HG02759 (cell line): ENCODE results near the gene SLC6A17.

ENCODE experiments used
- ATAC-seq: cut with Tn5 transposase; IDR thresholded peaks from one replicate; pipeline ENCODE4 v1.9.1; 2021; ENCODE audit warnings: mild to moderate bottlenecking, moderate library complexity; ENCODE audit not compliant: unreplicated experiment

SLC6A17 gene

DNA sequence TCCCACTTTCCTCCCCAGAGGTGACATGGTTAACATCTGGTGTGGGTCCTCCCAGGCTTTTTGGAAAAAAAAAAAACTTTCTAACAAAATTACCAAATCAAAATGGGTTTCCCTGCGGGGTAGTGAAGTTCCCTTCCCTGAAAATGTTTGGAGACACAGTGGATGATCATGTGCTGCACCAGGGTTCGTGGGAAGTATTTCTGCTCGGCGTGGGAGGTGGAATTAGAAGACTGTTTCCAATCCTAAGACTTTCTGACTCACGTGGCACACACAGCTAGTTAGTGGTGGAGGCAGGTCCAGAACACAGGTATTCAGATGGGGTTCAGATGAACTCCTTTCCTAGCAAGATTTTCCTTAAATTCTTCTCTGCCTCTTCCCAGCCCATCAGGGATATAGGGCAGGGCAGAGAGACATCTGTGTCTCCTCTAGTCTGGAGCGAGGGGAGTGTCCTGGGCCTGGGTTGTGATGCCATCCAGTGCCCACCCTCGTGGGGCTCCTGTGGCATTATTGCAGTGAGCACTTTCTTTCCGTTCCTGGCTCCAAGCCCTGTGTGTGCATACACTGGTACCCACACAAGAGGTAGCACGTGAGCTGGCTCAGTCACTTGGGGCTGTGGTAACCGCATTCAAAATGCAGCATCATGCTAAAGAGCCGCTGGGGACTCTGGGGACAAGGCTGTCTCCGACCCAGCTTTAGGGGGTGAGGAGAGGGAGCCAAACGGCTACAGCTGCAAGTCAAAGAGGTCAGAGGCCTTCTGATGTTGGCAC, 87.3 kb downstream of the SLC6A17 start:
- ATAC-seq, result peak; percentile 49

- ATAC-seq, result no peak
Measured at GRCh38 chr1:110239441-110240430, 89.4 kb downstream of the SLC6A17 start.

GRCh38 chr1:110240476-110241210, 90.3 kb downstream of the SLC6A17 start:
- ATAC-seq, result no peak

- no peak for ATAC-seq
Measured at GRCh38 chr1:110241516-110241915, 91.2 kb downstream of the SLC6A17 start.

- ATAC-seq, result no peak
Measured at GRCh38 chr1:110242062-110242461, 91.8 kb downstream of the SLC6A17 start.

GRCh38 chr1:110242731-110243130, 92.4 kb downstream of the SLC6A17 start:
- ATAC-seq, result no peak

GRCh38 chr1:110243146-110243545, 92.9 kb downstream of the SLC6A17 start:
- ATAC-seq, result peak; percentile 23

DNA sequence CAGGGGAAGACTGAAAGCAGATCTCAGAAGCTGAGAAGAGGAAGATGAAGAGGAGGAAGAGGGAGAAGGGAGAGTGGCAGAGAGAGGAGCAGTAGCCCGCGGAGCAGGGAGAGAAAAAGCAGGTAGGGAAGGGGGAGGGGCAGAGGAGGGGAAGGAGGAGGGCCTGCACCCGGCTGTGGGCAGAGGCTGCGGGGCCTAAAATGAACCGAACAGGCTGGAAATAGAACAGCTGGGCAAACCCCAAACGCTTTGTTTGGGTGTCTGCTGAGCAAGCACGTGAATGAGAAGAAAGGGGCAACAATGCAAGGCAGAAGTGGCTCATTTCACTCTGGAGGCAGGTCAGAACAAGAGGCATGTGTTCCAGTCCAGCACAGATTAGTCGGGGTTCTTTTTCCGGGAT, 93.3 kb downstream of the SLC6A17 start:
- ATAC-seq, result peak; percentile 85

DNA sequence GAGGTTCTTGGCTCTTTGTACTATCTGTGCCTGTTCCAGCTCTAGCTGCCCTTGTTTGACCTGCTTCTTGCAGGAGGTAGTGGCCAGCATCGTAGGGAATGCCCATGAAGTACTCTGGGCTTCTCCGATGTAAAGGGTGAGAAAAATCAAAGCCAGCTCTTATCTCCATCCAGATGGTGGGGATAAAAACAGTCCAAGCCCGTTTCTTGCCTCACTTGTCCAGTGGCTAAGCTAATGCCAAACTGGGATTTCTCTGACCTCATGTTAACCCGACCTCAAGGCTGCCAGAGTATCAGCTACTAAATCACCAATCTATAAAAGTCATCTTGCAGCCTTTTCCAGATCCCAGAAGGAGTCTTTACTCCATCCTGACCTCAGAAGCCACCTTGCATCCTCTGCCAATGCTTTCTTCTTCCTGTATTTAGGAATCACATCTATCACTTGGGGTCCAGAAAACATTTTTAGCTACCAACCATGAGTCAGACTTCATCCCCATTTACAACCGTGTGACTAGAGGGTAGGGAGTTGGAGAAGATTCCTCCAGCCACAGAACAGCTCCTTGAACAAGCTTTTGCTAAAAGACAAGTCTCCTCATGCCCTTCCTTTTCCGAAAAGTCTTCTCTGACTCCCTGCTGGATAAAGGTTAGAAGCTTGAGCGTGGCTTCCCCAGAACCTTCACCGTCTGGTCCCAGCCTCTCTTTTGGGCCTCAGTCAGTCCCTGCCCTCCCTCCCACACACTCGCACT, 95.8 kb downstream of the SLC6A17 start:
- no peak for ATAC-seq

DNA sequence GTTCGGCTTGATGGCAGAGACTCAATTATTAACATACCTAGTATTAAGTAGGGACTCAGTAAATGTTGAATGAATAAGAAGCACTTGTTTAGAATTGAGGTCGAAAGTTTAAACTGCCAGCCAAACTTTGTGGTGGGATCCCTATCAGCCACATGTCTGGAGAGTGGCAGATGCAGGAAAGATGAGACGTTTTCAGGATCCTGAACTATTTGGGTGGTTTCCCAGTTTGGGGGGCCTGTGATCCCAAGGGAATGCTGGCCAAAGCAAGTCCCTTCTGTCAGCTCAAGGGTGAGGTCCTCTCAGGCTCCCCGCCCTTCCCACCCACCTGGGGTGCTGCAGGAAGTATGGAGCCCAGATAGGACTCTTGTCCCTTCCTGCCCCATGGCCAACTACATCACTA, 98.5 kb downstream of the SLC6A17 start:
- no peak for ATAC-seq

DNA sequence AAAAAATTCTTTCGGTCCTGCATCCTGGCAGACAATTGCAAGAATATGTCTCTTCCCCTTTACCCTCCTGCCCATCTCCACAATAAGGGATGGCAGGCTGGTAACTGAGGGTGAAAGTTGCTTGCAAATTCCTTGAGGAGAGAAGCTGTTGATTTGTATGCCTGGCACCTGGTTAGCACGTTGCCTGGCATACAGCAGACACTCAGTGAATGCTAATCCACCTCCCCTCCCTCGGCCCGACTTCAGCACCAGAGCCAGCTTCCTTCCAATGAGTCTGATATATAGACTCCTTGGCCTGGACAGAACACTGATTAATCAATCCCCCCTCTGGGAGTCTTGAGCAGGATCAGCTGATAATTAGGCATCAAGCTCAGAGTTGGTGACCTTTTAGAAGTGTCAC, 99.0 kb downstream of the SLC6A17 start:
- ATAC-seq, result no peak

DNA sequence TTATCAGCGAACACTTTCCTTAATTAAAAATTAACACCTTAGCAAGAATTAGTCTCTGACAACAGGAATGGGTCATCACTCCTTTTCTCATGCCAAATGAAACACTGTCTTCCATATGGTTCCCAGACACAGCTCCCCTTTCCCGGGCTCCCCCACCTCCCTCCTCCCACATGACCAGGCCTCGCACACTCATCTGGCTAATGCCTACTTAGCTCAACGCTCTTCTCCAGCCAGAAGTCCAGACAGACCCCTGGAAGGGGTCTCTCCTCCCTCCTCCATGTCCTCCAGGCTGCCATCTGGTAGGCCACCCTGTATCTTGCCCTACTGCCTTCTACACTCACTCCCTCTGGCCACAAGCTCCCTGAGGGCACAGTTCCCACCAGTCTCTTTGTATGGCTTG, 99.7 kb downstream of the SLC6A17 start:
- no peak for ATAC-seq

DNA sequence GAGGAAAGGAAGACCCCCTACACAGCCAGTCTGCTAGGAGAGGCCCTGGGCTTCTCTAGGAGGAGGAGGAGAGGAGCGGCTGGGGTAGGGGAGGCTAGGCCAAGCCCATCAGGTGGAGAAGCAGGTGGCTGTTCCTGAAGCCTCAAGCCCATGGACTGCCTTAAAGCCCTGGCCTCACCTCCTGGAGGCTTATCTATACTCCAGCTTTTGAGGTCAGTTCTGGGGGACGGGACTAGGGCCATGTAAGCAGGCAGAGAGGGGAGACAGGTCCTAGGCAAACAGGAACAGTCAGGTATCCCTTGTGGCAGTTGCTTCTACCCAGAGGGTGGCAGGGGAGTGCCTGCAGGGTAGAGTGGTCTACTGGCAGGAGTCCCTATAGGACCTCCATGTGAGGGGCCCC, 100.5 kb downstream of the SLC6A17 start:
- no peak for ATAC-seq
